GM18505 (cell line): ENCODE data around the gene PYGB.
A peak's percentile ranks its signal among the peaks of the same experiment; 100 is the strongest.
"Not testable (repeated sequence)": the region's sequence is repeated elsewhere in the genome, so short reads cannot be mapped to it uniquely, and the experiment has no call there.

ENCODE experiments used
- ATAC-seq: cut with Tn5 transposase; IDR thresholded peaks from one replicate; pipeline ENCODE4 v1.9.1; 2021; ENCODE audit not compliant: unreplicated experiment
- POLR2A ChIP-seq: IDR thresholded peaks from 4 replicates; pipeline ENCODE4 v1.6.1; 2011; ENCODE audit warnings: borderline replicate concordance; ENCODE audit not compliant: insufficient read depth, insufficient read length; ENCODE audit errors: extremely low read depth

Gene PYGB

DNA sequence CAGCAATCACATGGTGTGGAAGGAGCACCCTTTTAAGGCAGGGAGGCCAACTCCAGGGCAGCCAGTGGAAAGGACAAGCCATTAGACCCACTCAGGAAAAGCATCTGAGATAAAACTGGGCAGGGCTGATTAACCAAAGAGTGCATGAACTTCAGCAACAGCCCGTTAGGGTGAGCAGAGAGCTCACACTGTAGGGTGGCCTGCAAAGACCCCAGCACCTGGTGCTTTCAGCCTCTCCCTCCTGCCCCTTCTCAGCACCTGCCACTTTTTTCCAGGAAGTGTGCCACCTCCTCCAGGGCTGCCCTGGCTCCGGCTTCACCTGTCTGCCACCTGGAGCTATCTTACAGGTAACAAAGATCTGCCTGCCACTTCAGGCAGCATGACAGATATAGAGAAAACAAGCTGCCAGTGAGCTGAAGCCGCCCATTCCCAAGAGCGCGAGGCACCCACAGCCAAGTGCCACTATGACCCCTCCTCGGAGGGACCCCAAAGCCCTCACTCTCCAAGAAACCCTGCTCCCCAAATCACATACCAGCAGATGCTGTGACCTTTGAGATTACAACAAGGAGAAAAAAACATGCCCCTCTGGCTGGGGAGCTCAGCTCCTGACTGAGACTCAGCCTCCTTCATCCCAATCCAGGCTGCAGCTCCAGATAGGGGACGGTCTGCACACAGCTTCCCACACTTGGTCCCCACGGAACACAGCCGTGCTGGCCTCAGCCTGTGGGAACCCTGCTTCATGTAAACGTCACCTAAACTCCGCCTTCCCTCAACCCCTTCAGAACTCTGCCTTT lies 71.6 kb downstream of the PYGB start:
- no peak for TF ChIP-seq POLR2A

DNA sequence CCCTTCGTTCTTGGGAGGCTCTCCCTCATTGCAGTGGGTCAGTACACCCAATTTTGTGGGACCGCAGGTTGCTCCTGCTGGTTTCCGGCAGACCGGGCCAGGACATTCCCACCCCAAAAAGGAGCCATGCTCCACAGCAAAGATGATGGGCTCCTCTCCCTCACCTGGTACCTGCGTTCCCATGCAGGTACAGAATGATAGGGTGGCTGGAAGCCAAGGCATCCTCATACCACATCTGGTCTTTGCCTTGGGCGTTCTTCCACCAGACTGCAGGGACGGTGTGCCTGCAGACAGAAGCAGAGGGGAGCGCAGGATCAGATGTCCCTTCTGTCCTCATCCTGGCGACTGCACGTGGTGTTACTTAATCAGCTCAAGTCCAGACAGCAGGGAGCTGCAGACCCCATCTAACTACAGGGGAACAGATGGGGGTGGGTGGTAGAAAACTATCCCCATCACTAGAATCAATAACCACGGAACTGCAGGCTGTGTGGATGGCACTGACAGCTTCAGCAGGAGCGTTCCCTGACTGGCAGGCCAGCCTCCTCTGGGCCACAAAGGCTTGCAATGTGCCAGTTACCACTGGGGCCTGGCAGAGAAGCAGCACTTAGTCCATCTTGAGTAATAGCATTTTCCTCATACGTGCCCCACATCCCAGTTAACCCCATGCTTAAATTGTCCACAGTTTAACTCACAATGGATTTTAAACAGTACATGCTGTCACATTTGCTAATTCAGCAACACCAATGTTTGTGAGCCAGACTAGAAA lies 72.3 kb downstream of the PYGB start:
- TF ChIP-seq POLR2A: no peak
- no peak for ATAC-seq

More for the DNA sequence above, 71.6 kb downstream of the PYGB start:
- ATAC-seq: peak; percentile 13

DNA sequence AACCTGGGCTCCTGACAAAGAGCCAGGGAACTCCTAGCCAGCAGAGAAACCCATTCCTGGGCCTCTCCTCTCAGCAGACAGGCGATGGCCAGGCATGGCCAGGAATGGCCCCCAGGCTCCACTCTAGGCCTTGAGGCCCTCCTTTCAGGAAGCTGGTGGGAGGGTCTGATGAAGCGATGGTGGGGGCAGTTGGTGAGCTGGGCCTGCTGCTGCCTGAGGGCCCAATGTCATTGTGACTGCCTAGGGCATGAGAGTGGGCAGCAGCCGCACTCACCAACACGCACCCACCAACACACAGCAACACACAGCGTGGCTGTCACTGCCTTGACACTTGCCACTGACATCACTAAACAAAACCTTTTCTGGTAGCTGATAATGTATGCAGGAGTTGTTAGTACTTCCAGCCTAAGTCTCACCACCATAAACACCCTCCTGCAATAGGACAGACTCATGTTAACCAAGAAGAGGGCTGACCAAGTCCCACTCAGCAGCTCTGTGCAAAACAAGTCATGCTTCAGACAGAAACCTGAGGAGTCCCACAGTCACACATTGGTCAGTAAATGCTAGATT lies 73.5 kb downstream of the PYGB start:
- TF ChIP-seq POLR2A: no peak
- ATAC-seq: no peak

DNA sequence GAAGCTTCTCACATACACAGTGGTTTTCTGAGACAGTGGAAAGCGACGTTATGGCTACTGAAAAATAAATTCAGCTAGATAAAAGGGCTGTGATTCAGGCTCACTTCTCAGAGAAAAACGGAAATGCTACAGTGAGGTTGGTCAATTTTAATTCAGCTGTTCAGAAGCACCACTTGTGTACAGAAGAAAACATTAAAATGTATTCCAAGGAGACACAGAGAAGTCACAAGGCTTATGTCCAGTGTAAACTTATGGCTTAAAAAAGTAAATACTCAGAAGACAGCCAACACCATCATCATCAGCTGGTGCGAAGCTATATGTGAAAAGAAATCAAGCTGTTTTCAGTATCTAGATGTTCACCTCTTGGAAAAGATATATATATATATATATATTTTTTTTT lies 74.1 kb downstream of the PYGB start:
- ATAC-seq: no peak
- no peak for TF ChIP-seq POLR2A

DNA sequence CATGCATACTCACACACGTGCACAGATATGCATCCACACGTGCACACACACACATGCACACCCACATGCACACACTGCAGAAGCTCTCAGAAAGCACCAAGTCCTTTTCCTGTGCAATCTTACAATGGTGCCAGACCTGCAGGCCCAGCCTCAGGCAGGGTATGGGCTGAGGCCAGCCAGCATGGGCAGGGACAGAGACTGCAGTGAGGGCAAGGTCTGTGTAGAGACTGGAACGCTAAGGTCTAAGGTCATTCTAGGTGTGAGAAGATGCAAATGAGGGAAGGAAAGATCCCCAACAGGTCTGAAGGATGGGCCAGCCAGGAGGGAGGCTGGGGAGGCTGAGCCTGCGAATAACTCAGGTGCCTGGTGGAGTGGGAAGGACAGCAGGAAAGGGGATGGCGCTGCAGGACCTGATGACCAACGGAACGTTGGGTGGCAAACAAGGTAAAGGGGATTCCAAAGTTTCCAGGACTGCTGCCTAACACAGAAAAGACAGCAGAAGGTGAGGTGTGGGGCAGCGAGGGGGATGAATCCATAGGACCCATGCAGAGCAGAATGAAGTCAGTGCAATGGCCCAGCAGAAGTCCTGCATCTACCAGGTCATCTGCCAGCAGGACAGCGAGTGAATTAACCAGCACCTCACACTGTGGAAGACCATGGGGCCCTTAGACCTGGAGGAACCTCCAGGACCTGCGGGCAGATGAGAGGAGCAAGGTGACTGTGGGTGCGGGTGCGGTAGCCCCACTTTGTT lies 75.8 kb downstream of the PYGB start:
- no peak for TF ChIP-seq POLR2A
- ATAC-seq: no peak

DNA sequence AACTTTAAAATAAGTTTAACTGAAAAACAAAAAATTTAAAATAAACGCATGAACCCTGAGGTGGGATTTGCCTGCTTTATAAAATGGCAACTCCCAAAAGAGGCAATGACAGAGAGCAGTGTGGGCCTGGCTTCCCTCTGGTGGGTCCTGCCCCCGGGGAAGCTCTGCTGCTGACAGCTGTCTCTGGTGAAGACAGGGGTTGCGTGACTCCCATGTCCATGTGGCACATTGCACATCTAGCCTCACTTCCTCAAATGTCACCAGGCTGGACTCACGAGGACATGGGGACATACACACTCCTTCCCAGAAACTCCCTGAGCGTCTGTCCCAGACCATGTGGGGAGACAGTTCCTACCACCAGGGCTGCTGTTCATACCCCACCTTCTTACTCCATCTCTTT lies 76.5 kb downstream of the PYGB start:
- ATAC-seq: no peak
- TF ChIP-seq POLR2A: no peak

DNA sequence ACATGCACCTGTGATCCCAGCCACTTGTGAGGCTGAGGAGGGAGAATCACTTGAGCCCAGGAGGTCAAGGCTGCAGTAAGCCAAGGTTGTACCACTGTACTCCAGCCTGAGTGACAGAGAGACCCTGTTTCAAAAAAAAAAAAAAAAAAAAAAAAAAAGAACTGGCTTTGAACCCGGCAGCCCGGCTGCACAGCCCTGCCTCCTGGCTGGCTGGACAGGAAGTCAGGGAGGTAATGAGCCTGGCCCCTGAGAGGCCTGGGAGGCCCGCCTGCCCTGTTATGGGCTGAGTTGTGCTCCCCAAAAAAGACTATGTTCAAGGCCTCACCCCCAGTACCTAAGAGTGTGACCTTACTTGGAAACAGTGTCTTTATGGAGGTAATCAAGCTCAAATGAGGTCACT lies 77.2 kb downstream of the PYGB start:
- no peak for TF ChIP-seq POLR2A
- ATAC-seq: no peak

DNA sequence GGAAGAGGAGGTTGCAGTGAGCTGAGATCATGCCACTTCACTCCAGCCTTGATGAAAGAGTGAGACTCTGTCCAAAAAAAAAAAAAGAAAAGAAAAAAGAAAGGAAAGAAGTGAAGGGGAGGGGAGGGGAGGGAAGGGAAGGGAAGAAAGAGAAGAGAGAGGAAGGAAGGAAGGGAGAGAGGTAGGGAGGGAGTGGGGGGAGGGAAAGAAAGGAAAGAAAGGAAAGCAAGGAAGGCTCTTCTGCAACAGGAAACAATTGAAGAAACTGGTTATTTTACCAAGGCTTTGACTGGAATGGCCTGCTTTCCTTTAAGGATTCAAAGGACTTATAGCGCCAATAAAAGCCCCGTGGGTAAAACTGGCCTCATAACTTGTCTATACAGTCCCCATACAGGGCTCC lies 78.1 kb downstream of the PYGB start:
- TF ChIP-seq POLR2A: no peak
- ATAC-seq: no peak

DNA sequence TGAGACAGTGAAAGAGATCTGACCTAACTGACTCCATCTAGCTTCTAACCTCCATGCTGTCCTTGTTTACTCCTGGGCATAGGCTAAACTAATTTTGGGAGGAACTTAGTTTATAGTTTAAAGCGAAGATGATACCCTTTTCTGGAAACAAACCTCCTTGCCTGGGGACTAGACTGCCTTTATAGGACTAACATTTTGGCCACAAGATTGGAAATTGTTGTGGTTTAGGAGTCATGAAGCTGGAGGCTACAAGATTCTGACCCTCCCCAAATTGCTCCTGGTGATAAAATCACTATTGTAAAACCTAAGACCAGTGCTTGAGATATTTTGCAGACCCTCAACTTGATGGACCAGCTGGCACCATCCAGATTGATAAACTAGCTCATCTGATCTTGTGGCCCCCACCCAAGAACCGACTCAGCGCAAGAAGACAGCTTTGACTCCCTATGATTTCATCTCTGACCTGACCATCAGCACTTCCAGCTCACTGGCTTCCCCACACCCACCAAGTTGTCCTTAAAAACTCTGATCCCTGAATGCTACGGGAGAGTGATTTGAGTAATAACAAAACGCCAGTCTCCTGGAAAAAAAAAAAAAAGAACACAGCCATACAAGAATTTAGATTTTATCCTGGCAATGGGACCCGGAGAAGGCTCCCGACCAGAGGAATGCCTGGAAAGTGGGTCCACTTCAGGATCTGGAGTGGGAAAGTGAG lies 79.8 kb downstream of the PYGB start:
- no peak for ATAC-seq
- TF ChIP-seq POLR2A: no peak

DNA sequence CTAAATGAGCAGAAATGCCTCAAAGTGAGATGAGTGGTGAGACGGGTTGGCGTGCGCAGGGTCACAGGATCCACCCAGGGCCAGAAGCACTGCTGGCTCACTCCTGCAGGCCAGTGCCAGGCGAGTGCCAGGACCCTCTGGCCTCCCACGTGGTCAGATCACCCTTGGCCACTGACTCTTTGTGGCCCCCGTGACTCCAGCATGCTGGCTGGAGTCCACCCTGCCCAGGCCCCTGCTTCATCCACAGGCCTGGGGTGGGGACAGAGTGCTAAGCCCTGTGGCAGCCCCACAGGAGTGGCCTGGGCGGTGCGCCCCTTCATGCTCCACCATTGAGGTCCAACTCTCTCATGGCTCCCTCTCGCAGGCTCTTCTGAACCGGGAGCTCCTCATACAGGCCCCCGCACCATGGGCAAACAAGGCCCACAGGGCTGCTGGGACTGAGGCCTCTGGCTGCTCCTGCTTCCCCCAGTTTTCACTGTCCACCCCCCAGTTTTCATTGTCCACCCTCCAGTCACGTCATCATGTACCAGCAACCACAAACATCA lies 81.1 kb downstream of the PYGB start:
- no peak for ATAC-seq
- TF ChIP-seq POLR2A: no peak

DNA sequence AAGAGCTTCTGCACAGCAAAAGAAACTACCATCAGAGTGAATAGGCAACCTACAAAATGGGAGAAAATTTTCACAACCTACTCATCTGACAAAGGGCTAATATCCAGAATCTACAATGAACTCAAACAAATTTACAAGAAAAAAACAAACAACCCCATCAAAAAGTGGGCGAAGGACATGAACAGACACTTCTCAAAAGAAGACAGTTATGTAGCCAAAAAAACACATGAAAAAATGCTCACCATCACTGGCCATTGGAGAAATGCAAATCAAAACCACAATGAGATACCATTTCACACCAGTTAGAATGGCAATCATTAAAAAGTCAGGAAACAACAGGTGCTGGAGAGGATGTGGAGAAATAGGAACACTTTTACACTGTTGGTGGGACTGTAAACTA lies 87.1 kb downstream of the PYGB start:
- not testable (repeated sequence) for ATAC-seq

DNA sequence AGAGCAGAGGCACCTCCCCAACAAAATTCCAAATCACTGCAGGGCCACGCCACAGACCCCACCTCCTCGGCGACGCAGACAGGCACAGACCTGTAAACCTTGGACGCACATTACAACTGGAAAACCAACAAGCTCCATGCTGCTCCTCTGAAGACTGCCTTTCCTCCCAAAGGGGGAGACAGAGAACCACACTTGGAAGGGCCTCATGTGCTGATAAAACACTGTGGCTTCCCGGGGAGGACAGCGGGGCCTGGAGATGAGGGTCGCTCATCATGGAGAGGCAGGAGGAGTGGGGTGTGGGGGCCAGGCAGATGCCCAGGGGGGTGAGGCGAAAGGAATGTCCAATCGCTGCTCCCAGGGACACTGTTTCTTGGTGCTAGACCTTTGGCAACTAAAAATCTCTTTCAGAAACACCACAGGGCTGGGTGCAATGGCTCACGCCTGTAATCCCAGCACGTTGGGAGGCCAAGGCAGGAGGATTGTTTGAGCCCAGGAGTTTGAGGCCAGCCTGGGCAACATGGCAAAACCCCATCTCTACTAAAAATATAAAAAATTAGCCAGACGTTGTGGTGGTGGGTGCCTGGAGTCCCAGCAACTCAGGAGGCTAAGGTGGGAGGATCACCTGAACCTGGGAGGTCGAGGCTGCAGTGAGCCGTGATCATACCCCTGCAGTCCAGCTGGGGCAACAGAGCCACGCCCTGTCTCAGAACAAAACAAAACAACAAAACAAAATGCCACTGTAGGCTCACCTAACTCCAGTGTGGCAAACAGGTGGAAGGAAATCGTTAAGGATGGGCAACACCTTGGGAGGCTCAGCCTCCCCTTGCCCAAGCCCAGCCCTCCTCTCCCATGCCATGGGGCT lies 88.9 kb downstream of the PYGB start:
- ATAC-seq: no peak

More for the DNA sequence above, 88.9 kb downstream of the PYGB start:
- no peak for TF ChIP-seq POLR2A
